Kidney (tissue), 14 donors: ENCODE data around the gene KRTAP12-1. TPM values are rescaled to one million over a fixed set of nuclear protein-coding genes. Genes with fewer than 3 reads are reported as not detected.

ENCODE experiments used
- DNase-seq, 5 donors: peaks; one replicate each; pipeline ENCODE4 v3.0.0-alpha.2; 2013 to 2020
- FAIRE-seq: peaks from 2 replicates; lab custom pipeline; 2012; peaks lifted over from hg19 to GRCh38; lab: Jason Lieb, UNC
- H3K27ac ChIP-seq, 2 donors: one replicate each; pipeline ENCODE4 v1.7.0; 2013; ENCODE audit warnings: low read depth in 2 of 2, low read length in 2 of 2, inconsistent platforms in 1 of 2
- H3K27me3 ChIP-seq: one replicate; pipeline ENCODE4 v1.7.1; 2013; ENCODE audit warnings: low read length, inconsistent platforms; ENCODE audit not compliant: control insufficient read depth, insufficient read depth
- H3K36me3 ChIP-seq, 3 donors: one replicate each; pipeline versions ENCODE4 v1.7.0 to v1.7.1; 2013; ENCODE audit warnings: low read length in 3 of 3, control low read depth in 1 of 3, inconsistent platforms in 1 of 3; ENCODE audit not compliant: insufficient read depth in 3 of 3, control insufficient read depth in 2 of 3
- H3K4me1 ChIP-seq, 3 donors: one replicate each; pipeline versions ENCODE4 v1.7.0 to v1.7.1; 2013; ENCODE audit warnings: low read length in 3 of 3, inconsistent platforms in 1 of 3, low read depth in 1 of 3; ENCODE audit not compliant: control insufficient read depth in 2 of 3, insufficient read depth in 2 of 3
- H3K4me3 ChIP-seq, 3 donors: one replicate each; pipeline versions ENCODE4 v1.7.0 to v1.8.1; 2013; ENCODE audit warnings: low read length in 3 of 3, control low read depth in 1 of 3, inconsistent platforms in 1 of 3
- H3K9ac ChIP-seq, 3 donors: one replicate each; pipeline versions ENCODE4 v1.7.0 to v1.7.1; 2013; ENCODE audit warnings: low read length in 3 of 3, control low read depth in 1 of 3, inconsistent platforms in 1 of 3
- H3K9me3 ChIP-seq, 3 donors: one replicate each; pipeline versions ENCODE4 v1.7.0 to v1.7.1; 2013; ENCODE audit warnings: low read length in 3 of 3, control low read depth in 1 of 3, inconsistent platforms in 1 of 3; ENCODE audit not compliant: control insufficient read depth in 2 of 3, insufficient read depth in 1 of 3
- intact Hi-C: fragments of 100-400 bp; cut with DNase I; formaldehyde crosslinking; loops from one replicate; pipeline ENCODE4 v1.11.1; 2022
- polyA plus RNA-seq: library from polyadenylated mRNA; stranded (reverse); fragments of 350-450 nt; fragmentation: Illumina TruSeq; extraction: RNeasy Lipid Tissue Mini Kit (QIAGEN cat#74804); gene quantifications from one replicate; pipeline ENCODE4 v1.2.3, GENCODE V29; 2014; ENCODE audit warnings: low read depth, low replicate concordance; ENCODE audit not compliant: insufficient read depth
- total RNA-seq: library from RNA; stranded (reverse); fragmentation: NEBNext Ultra II Directional; extraction: Animal tissue kit (Norgen Biotek cat#: 25700); gene quantifications from one replicate; pipeline ENCODE4 v1.2.1, GENCODE V29; 2021
- TF ChIP-seq, protein P1 (sequence below): IDR thresholded peaks from 3 replicates; pipeline ENCODE4 v1.5.1; 2012; ENCODE audit warnings: mild to moderate bottlenecking, moderate library complexity, borderline replicate concordance; ENCODE audit not compliant: insufficient read depth; ENCODE audit errors: extremely low read depth
- donor health status: control.
- donor health status: control.
- donor health status: control.
- donor health status: control.
- donor health status: control.
- donor health status: DM: yes; HTN: yes; CAD: no.
- donor health status: Normal renal cell carcinoma (clear cell type).

The KRTAP12-1 gene
- total and polyA plus RNA-seq, 2 donors from 2014 or later, result not detected

GRCh38 chr21:44695641-44696040, 13.7 kb upstream of the KRTAP12-1 start:
- Histone ChIP-seq H3K36me3 (no peaks in the 10 kb centered on the region), H3K4me3 (no peak overlapping the region), H3K27ac (no peak overlapping the region), H3K4me1 (no peaks in the 10 kb centered on the region), H3K9me3 (peaks cover 0 to 10% (median 8%) of the 10 kb centered on the region in 3 donors), H3K27me3 (no peaks in the 10 kb centered on the region), H3K9ac (no peak overlapping the region)
- TF ChIP-seq, protein P1, sequence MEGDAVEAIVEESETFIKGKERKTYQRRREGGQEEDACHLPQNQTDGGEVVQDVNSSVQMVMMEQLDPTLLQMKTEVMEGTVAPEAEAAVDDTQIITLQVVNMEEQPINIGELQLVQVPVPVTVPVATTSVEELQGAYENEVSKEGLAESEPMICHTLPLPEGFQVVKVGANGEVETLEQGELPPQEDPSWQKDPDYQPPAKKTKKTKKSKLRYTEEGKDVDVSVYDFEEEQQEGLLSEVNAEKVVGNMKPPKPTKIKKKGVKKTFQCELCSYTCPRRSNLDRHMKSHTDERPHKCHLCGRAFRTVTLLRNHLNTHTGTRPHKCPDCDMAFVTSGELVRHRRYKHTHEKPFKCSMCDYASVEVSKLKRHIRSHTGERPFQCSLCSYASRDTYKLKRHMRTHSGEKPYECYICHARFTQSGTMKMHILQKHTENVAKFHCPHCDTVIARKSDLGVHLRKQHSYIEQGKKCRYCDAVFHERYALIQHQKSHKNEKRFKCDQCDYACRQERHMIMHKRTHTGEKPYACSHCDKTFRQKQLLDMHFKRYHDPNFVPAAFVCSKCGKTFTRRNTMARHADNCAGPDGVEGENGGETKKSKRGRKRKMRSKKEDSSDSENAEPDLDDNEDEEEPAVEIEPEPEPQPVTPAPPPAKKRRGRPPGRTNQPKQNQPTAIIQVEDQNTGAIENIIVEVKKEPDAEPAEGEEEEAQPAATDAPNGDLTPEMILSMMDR, result no peak
- FAIRE-seq, result no peak
- peak in 1 of 5 donors; percentile 11 for DNase-seq
- intact Hi-C loops, result no loop called here

DNA sequence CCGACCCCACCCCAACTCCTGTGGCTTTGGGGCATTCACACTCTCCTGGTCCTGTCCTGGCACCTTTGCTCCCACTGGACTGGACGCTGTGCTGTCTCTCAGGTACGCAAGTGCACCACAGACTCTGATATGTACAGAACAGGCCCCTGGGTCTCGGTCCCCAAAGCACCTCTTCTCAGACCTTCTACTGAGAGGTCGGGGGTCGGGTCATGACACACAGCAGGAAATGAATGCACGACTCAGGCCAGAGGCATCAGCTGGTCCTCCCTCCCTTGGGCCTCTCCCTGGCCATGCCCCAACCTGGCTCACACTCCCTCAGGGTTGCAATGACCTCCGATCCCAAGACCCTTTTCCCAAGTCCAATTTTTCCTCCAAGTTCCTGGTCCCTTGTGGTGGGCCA, 13.2 kb upstream of the KRTAP12-1 start:
- Histone ChIP-seq H3K9me3 (peaks cover 0 to 10% (median 8%) of the 10 kb centered on the region in 3 donors), H3K9ac (no peak overlapping the region), H3K4me3 (no peak overlapping the region), H3K4me1 (no peaks in the 10 kb centered on the region), H3K36me3 (no peaks in the 10 kb centered on the region), H3K27me3 (no peaks in the 10 kb centered on the region), H3K27ac (no peak overlapping the region)
- FAIRE-seq (no peak), DNase-seq (peak in 1 of 5 donors; percentile 51)
- TF ChIP-seq, protein P1, result no peak
- intact Hi-C loops, result no loop called here

- Histone ChIP-seq H3K9ac (no peak overlapping the region), H3K4me3 (no peak overlapping the region), H3K9me3 (peaks cover 0 to 10% (median 8%) of the 10 kb centered on the region in 3 donors), H3K36me3 (no peaks in the 10 kb centered on the region), H3K4me1 (no peaks in the 10 kb centered on the region), H3K27me3 (no peaks in the 10 kb centered on the region), H3K27ac (no peak overlapping the region)
- FAIRE-seq (no peak), DNase-seq (peak in 1 of 5 donors; percentile 29)
- TF ChIP-seq, protein P1, result no peak
- intact Hi-C loops, result no loop called here
Observed at GRCh38 chr21:44694776-44695175, 12.8 kb upstream of the KRTAP12-1 start.
